CD4-positive, alpha-beta T cell (primary cell): ENCODE measurements around the gene ARF6. TPM values are rescaled to one million over a fixed set of nuclear protein-coding genes. Genes with fewer than 3 reads are reported as not detected.

ENCODE experiments used
- ATAC-seq: fragments of 200-7000 bp; cut with Tn5 transposase; one replicate; pipeline ENCODE4 v1.10.0; 2022; ENCODE audit warnings: mild to moderate bottlenecking; ENCODE audit not compliant: poor library complexity
- CTCF ChIA-PET: fragments of 350-600 bp; sonication (Branson Sonifier 250); formaldehyde crosslinking; loops from one replicate; lab custom pipeline; 2021; ENCODE audit warnings: antibody characterized with exemption, inconsistent platforms; lab: Charles Lee
- POLR2A ChIA-PET: fragments of 350-600 bp; sonication (Branson Sonifier 250); formaldehyde crosslinking; loops from one replicate; lab custom pipeline; 2021; ENCODE audit warnings: antibody characterized with exemption, inconsistent platforms; lab: Charles Lee
- DNase-seq, 14 experiments: peaks; one replicate each; pipeline ENCODE4 v3.0.0-alpha.2; 2013 to 2020; ENCODE audit warnings: mixed read lengths in 2 of 14
- H3K27ac ChIP-seq, 2 donors: one replicate each; pipeline versions ENCODE4 v1.5.1 to v1.7.0; 2013; ENCODE audit warnings: low read length in 2 of 2, low read depth in 1 of 2, mild to moderate bottlenecking in 1 of 2
- H3K27me3 ChIP-seq, 2 experiments: 1 replicate in 1 of 2; 2 replicates in 1 of 2; pipeline versions ENCODE4 v1.6.1 to v1.7.0; 2013; ENCODE audit warnings: low read length in 2 of 2, control low read depth in 1 of 2, mild to moderate bottlenecking in 1 of 2, moderate library complexity in 1 of 2; ENCODE audit not compliant: insufficient read depth in 2 of 2, control insufficient read depth in 1 of 2
- H3K36me3 ChIP-seq: one replicate; pipeline ENCODE4 v1.6.1; 2013; ENCODE audit warnings: low read length, control low read depth; ENCODE audit not compliant: insufficient read depth
- H3K4me1 ChIP-seq: one replicate; pipeline ENCODE4 v1.6.1; 2013; ENCODE audit warnings: low read length, control low read depth; ENCODE audit not compliant: insufficient read depth
- H3K4me3 ChIP-seq: one replicate; pipeline ENCODE4 v1.5.1; 2013; ENCODE audit warnings: mild to moderate bottlenecking, low read length, moderate library complexity
- H3K9me3 ChIP-seq, 2 experiments: 1 replicate in 1 of 2; 2 replicates in 1 of 2; pipeline versions ENCODE4 v1.6.1 to v1.7.0; 2013; ENCODE audit warnings: low read length in 2 of 2, mild to moderate bottlenecking in 2 of 2, control low read depth in 1 of 2, moderate library complexity in 1 of 2; ENCODE audit not compliant: control insufficient read depth in 1 of 2, insufficient read depth in 1 of 2
- H3K27ac Mint-ChIP-seq: one replicate; pipeline ENCODE4 v1.8.0; 2020; ENCODE audit warnings: mixed read lengths
- H3K27me3 Mint-ChIP-seq: one replicate; pipeline ENCODE4 v1.8.0; 2021; ENCODE audit warnings: mixed read lengths
- H3K36me3 Mint-ChIP-seq: one replicate; pipeline ENCODE4 v1.8.0; 2021; ENCODE audit warnings: low read depth, mixed read lengths
- H3K4me1 Mint-ChIP-seq: one replicate; pipeline ENCODE4 v1.8.0; 2021; ENCODE audit warnings: low read depth, mixed read lengths
- H3K4me3 Mint-ChIP-seq: one replicate; pipeline ENCODE4 v1.8.0; 2020; ENCODE audit warnings: mild to moderate bottlenecking, mixed read lengths
- H3K9me3 Mint-ChIP-seq: one replicate; pipeline ENCODE4 v1.8.0; 2020; ENCODE audit warnings: mixed read lengths
- CTCF ChIP-seq: fragments of 200-600 bp; IDR thresholded peaks from one replicate; pipeline ENCODE4 v1.8.0; 2022; ENCODE audit warnings: antibody characterized with exemption, mild to moderate bottlenecking
- intact Hi-C, 2 experiments: fragments of 100-400 bp; cut with DNase I in 1 of 2; cut with micrococcal nuclease in 1 of 2; formaldehyde crosslinking; loops; one replicate each; pipeline versions ENCODE4 v1.15.1 to v1.9.0; 2023 to 2025; cut with DNase I, micrococcal nuclease
- total RNA-seq, 174 experiments: library from RNA in 2 of 174; stranded (reverse) in 2 of 174; gene quantifications; one replicate each; pipeline ENCODE4 v1.2.3 and lab custom pipeline; 2021 to 2026

Gene ARF6
- total RNA-seq, 2 experiments from 2014 or later, result 67.2 to 69.7 TPM

- CTCF ChIA-PET, result interaction anchor here (0.9 to 1.4 kb wide), 2 partner anchors 48 to 64 kb away, joined by 3 to 4 read pairs; partner anchors contain the start of gene ARF6
- peaks cover 38% of the 10 kb centered on the region for H3K4me1 ChIP-seq
- POLR2A ChIA-PET, result interaction anchor here (0.8 to 5.3 kb wide), 17 partner anchors 11 to 176 kb away, joined by 3 to 62 read pairs (median 6); partner anchors contain the start of genes ARF6, KLHDC2 and VCPKMT
- Mint-ChIP-seq H3K9me3 (peaks cover 9% of the 10 kb centered on the region), H3K4me1 (peaks cover 59% of the 10 kb centered on the region), H3K4me3 (peak overlapping the region; percentile 55), H3K27ac (peak overlapping the region; percentile 57), H3K36me3 (no peaks in the 10 kb centered on the region), H3K27me3 (no peaks in the 10 kb centered on the region)
- ATAC-seq (no peak), DNase-seq (no peak)
- H3K4me3 ChIP-seq, result no peak overlapping the region
- peak overlapping the region in 1 of 2 donors; percentile 38 for H3K27ac ChIP-seq
- no peaks in the 10 kb centered on the region for H3K27me3 ChIP-seq
- H3K9me3 ChIP-seq, result peaks cover 0 to 8% of the 10 kb centered on the region in 2 experiments
- intact Hi-C loops, result loop anchor here (5.0 kb wide), 2 partner anchors 37 to 62 kb away; no protein-coding TSS in a partner anchor
- TF ChIP-seq CTCF, result no peak
- H3K36me3 ChIP-seq, result no peaks in the 10 kb centered on the region
Observed at GRCh38 chr14:49939884-49940510, 47.1 kb downstream of the ARF6 start.

GRCh38 chr14:49940808-49941421, 48.0 kb downstream of the ARF6 start:
- ATAC-seq, result peak; percentile 68
- no peaks in the 10 kb centered on the region for H3K36me3 Mint-ChIP-seq
- intact Hi-C loops, result loop anchor here in 1 of 2 experiments (5.0 kb wide), 1 partner anchor 36 kb away; no protein-coding TSS in a partner anchor
- peaks cover 47% of the 10 kb centered on the region for H3K4me1 ChIP-seq
- H3K9me3 ChIP-seq, result peaks cover 0 to 8% of the 10 kb centered on the region in 2 experiments
- ChIA-PET CTCF (interaction anchor here (0.6 to 1.5 kb wide), 3 partner anchors 61 to 79 kb away, joined by 3 to 5 read pairs (median 3); no protein-coding TSS in a partner anchor), POLR2A (interaction anchor here (0.7 to 5.3 kb wide), 18 partner anchors 10 to 175 kb away, joined by 3 to 62 read pairs (median 5); partner anchors contain the start of genes ARF6, KLHDC2 and VCPKMT)
- H3K27me3 ChIP-seq, result no peaks in the 10 kb centered on the region
- DNase-seq, result peak in 6 of 14 experiments; percentile 10 to 75 (median 34)
- H3K27ac ChIP-seq, result peak overlapping the region in 1 of 2 donors; percentile 38
- no peaks in the 10 kb centered on the region for H3K36me3 ChIP-seq
- peaks cover 9% of the 10 kb centered on the region for H3K9me3 Mint-ChIP-seq
- peak overlapping the region; percentile 57 for H3K27ac Mint-ChIP-seq
- TF ChIP-seq CTCF, result no peak
- H3K4me1 Mint-ChIP-seq, result peaks cover 68% of the 10 kb centered on the region
- peak overlapping the region; percentile 69 for H3K4me3 Mint-ChIP-seq
- H3K4me3 ChIP-seq, result peak overlapping the region; percentile 19
- H3K27me3 Mint-ChIP-seq, result no peaks in the 10 kb centered on the region

- CTCF ChIA-PET, result interaction anchor here (1.5 kb wide), 1 partner anchor 80 kb away, joined by 5 read pairs; no protein-coding TSS in a partner anchor
- ATAC-seq (no peak), DNase-seq (no peak)
- H3K36me3 ChIP-seq, result no peaks in the 10 kb centered on the region
- no peak overlapping the region for H3K4me3 ChIP-seq
- peak overlapping the region; percentile 54 for H3K27ac Mint-ChIP-seq
- peaks cover 73% of the 10 kb centered on the region for H3K4me1 Mint-ChIP-seq
- H3K9me3 Mint-ChIP-seq, result peaks cover 9% of the 10 kb centered on the region
- peaks cover 58% of the 10 kb centered on the region for H3K4me1 ChIP-seq
- TF ChIP-seq CTCF, result no peak
- intact Hi-C loops, result loop anchor here in 1 of 2 experiments (5.0 kb wide), 1 partner anchor 35 kb away; no protein-coding TSS in a partner anchor
- H3K4me3 Mint-ChIP-seq, result peak overlapping the region; percentile 26
- H3K27me3 Mint-ChIP-seq, result no peaks in the 10 kb centered on the region
- H3K27me3 ChIP-seq, result no peaks in the 10 kb centered on the region
- H3K27ac ChIP-seq, result peak overlapping the region in 1 of 2 donors; percentile 3
- H3K36me3 Mint-ChIP-seq, result no peaks in the 10 kb centered on the region
- POLR2A ChIA-PET, result interaction anchor here (5.3 kb wide), 1 partner anchor 30 kb away, joined by 62 read pairs; no protein-coding TSS in a partner anchor
- H3K9me3 ChIP-seq, result peaks cover 0 to 7% of the 10 kb centered on the region in 2 experiments
Observed at GRCh38 chr14:49942090-49942489, 49.2 kb downstream of the ARF6 start.
